CD4-positive, alpha-beta T cell treated with Interleukin-4 for 1 hour (primary cell): Measurements from ENCODE around the gene SLCO4A1.
A peak's percentile ranks its signal among the peaks of the same experiment; 100 is the strongest.
"Not testable (repeated sequence)": the region's sequence is repeated elsewhere in the genome, so short reads cannot be mapped to it uniquely, and the experiment has no call there.

ENCODE experiments used
- DNase-seq, 2 donors: peaks; one replicate each; pipeline ENCODE4 v3.0.0-alpha.2; 2020 to 2022

Gene SLCO4A1

GRCh38 chr20:62623488-62624324 lies 18.6 kb upstream of the SLCO4A1 start:
- DNase-seq: peak; percentile 82 to 89

GRCh38 chr20:62624325-62624690 lies 18.0 kb upstream of the SLCO4A1 start:
- DNase-seq: no peak

- DNase-seq: peak in 1 of 2 donors; percentile 24
Measured at GRCh38 chr20:62624719-62625453, 17.4 kb upstream of the SLCO4A1 start.

- no peak for DNase-seq
Measured at GRCh38 chr20:62625516-62625915, 16.8 kb upstream of the SLCO4A1 start.

GRCh38 chr20:62625921-62626547 lies 16.3 kb upstream of the SLCO4A1 start:
- DNase-seq: no peak

- DNase-seq: not testable (repeated sequence)
Measured at GRCh38 chr20:62627425-62627824, 14.9 kb upstream of the SLCO4A1 start.

GRCh38 chr20:62627901-62628612 lies 14.2 kb upstream of the SLCO4A1 start:
- DNase-seq: peak in 1 of 2 donors; percentile 34

GRCh38 chr20:62628691-62629090 lies 13.6 kb upstream of the SLCO4A1 start:
- no peak for DNase-seq

GRCh38 chr20:62629864-62630470 lies 12.3 kb upstream of the SLCO4A1 start:
- no peak for DNase-seq

GRCh38 chr20:62631336-62632308 lies 10.7 kb upstream of the SLCO4A1 start:
- no peak for DNase-seq

- no peak for DNase-seq
Measured at GRCh38 chr20:62632575-62633090, 9.7 kb upstream of the SLCO4A1 start.

GRCh38 chr20:62633598-62634329 lies 8.5 kb upstream of the SLCO4A1 start:
- DNase-seq: no peak

GRCh38 chr20:62634330-62634967 lies 7.9 kb upstream of the SLCO4A1 start:
- no peak for DNase-seq

GRCh38 chr20:62635232-62635631 lies 7.1 kb upstream of the SLCO4A1 start:
- DNase-seq: no peak

- no peak for DNase-seq
Measured at GRCh38 chr20:62635852-62636251, 6.5 kb upstream of the SLCO4A1 start.

- no peak for DNase-seq
Measured at GRCh38 chr20:62636446-62636845, 5.9 kb upstream of the SLCO4A1 start.

- no peak for DNase-seq
Measured at GRCh38 chr20:62637110-62637509, 5.2 kb upstream of the SLCO4A1 start.

GRCh38 chr20:62637521-62638054 lies 4.7 kb upstream of the SLCO4A1 start:
- no peak for DNase-seq

GRCh38 chr20:62638055-62638570 lies 4.2 kb upstream of the SLCO4A1 start:
- no peak for DNase-seq
